Measurements from ENCODE around the gene PRR5L.

PRR5L gene

GRCh38 chr11:36447947-36448346 is 151.9 kb downstream of the PRR5L start:
- no peak overlapping the region for H3K4me3 Mint-ChIP-seq
- no peaks in the 10 kb centered on the region for H3K9me3 Mint-ChIP-seq
- peaks cover 64% of the 10 kb centered on the region for H3K36me3 Mint-ChIP-seq (ENCODE audit: insufficient read depth)
- H3K27ac Mint-ChIP-seq, result peak overlapping the region; percentile 83 to 92
- peaks cover 62 to 78% of the 10 kb centered on the region in 2 donors for H3K4me1 Mint-ChIP-seq (ENCODE audit: low read depth in 2 of 2)
- no peaks in the 10 kb centered on the region for H3K27me3 Mint-ChIP-seq
- DNase-seq (no peak), ATAC-seq (replicated peaks) (no peak)

GRCh38 chr11:36449561-36450096 is 153.5 kb downstream of the PRR5L start:
- H3K4me1 Mint-ChIP-seq (ENCODE audit: low read depth in 2 of 2), result peaks cover 68 to 77% of the 10 kb centered on the region in 2 donors
- no peaks in the 10 kb centered on the region for H3K9me3 Mint-ChIP-seq
- peaks cover 77% of the 10 kb centered on the region for H3K36me3 Mint-ChIP-seq (ENCODE audit: insufficient read depth)
- DNase-seq (no peak), ATAC-seq (replicated peaks) (no peak)
- peak overlapping the region; percentile 92 to 93 for H3K27ac Mint-ChIP-seq
- no peaks in the 10 kb centered on the region for H3K27me3 Mint-ChIP-seq
- peak overlapping the region; percentile 55 to 73 for H3K4me3 Mint-ChIP-seq

GRCh38 chr11:36450110-36450572 is 154.1 kb downstream of the PRR5L start:
- Mint-ChIP-seq H3K4me3 (peak overlapping the region; percentile 55 to 73), H3K27me3 (no peaks in the 10 kb centered on the region), H3K36me3 (ENCODE audit: insufficient read depth) (peaks cover 75% of the 10 kb centered on the region), H3K9me3 (no peaks in the 10 kb centered on the region), H3K27ac (peak overlapping the region; percentile 92 to 93), H3K4me1 (ENCODE audit: low read depth in 2 of 2) (peaks cover 71 to 75% of the 10 kb centered on the region in 2 donors)
- ATAC-seq (replicated peaks), result peak; percentile 23
- DNase-seq, result no peak

- no peak for DNase-seq
- Mint-ChIP-seq H3K36me3 (ENCODE audit: insufficient read depth) (peaks cover 74% of the 10 kb centered on the region), H3K27ac (peak overlapping the region; percentile 92 to 93), H3K27me3 (no peaks in the 10 kb centered on the region), H3K4me1 (ENCODE audit: low read depth in 2 of 2) (peaks cover 71 to 75% of the 10 kb centered on the region in 2 donors), H3K4me3 (peak overlapping the region; percentile 55 to 73), H3K9me3 (no peaks in the 10 kb centered on the region)
- no peak for ATAC-seq (replicated peaks)
Observed at GRCh38 chr11:36451045-36451444, 155.0 kb downstream of the PRR5L start.

GRCh38 chr11:36451681-36452080 is 155.6 kb downstream of the PRR5L start:
- H3K36me3 Mint-ChIP-seq (ENCODE audit: insufficient read depth), result peaks cover 72% of the 10 kb centered on the region

GRCh38 chr11:36452236-36452940 is 156.3 kb downstream of the PRR5L start:
- no peaks in the 10 kb centered on the region for H3K27me3 Mint-ChIP-seq
- H3K36me3 Mint-ChIP-seq (ENCODE audit: insufficient read depth), result peaks cover 74% of the 10 kb centered on the region
- H3K27ac Mint-ChIP-seq, result peak overlapping the region; percentile 92 to 93
- peaks cover 69 to 78% of the 10 kb centered on the region in 2 donors for H3K4me1 Mint-ChIP-seq (ENCODE audit: low read depth in 2 of 2)
- peak in 2 of 3 experiments; percentile 16 to 23 for DNase-seq
- ATAC-seq (replicated peaks), result peak; percentile 80
- no peaks in the 10 kb centered on the region for H3K9me3 Mint-ChIP-seq
- peak overlapping the region; percentile 55 to 72 for H3K4me3 Mint-ChIP-seq

More at GRCh38 chr11:36451681-36452080, 155.6 kb downstream of the PRR5L start:
- H3K4me1 Mint-ChIP-seq (ENCODE audit: low read depth in 2 of 2), result peaks cover 68 to 75% of the 10 kb centered on the region in 2 donors
- H3K4me3 Mint-ChIP-seq, result peak overlapping the region; percentile 55 to 72
- ATAC-seq (replicated peaks), result no peak
- no peak for DNase-seq
- peak overlapping the region; percentile 92 to 93 for H3K27ac Mint-ChIP-seq
- H3K27me3 Mint-ChIP-seq, result no peaks in the 10 kb centered on the region
- H3K9me3 Mint-ChIP-seq, result no peaks in the 10 kb centered on the region

- H3K9me3 Mint-ChIP-seq, result no peaks in the 10 kb centered on the region
- peak overlapping the region; percentile 55 to 72 for H3K4me3 Mint-ChIP-seq
- peak; percentile 63 for ATAC-seq (replicated peaks)
- H3K4me1 Mint-ChIP-seq (ENCODE audit: low read depth in 2 of 2), result peaks cover 68 to 79% of the 10 kb centered on the region in 2 donors
- H3K27ac Mint-ChIP-seq, result peak overlapping the region; percentile 92 to 93
- peaks cover 76% of the 10 kb centered on the region for H3K36me3 Mint-ChIP-seq (ENCODE audit: insufficient read depth)
- no peaks in the 10 kb centered on the region for H3K27me3 Mint-ChIP-seq
- no peak for DNase-seq
Observed at GRCh38 chr11:36452961-36453360, 156.9 kb downstream of the PRR5L start.

GRCh38 chr11:36453678-36454077 is 157.6 kb downstream of the PRR5L start:
- DNase-seq, result no peak
- peaks cover 67 to 75% of the 10 kb centered on the region in 2 donors for H3K4me1 Mint-ChIP-seq (ENCODE audit: low read depth in 2 of 2)
- H3K9me3 Mint-ChIP-seq, result no peaks in the 10 kb centered on the region
- peaks cover 71% of the 10 kb centered on the region for H3K36me3 Mint-ChIP-seq (ENCODE audit: insufficient read depth)
- peak overlapping the region in 1 of 2 donors; percentile 72 for H3K4me3 Mint-ChIP-seq
- ATAC-seq (replicated peaks), result no peak
- H3K27ac Mint-ChIP-seq, result peak overlapping the region; percentile 92 to 93
- H3K27me3 Mint-ChIP-seq, result no peaks in the 10 kb centered on the region

GRCh38 chr11:36454551-36454940 is 158.5 kb downstream of the PRR5L start:
- peaks cover 59 to 71% of the 10 kb centered on the region in 2 donors for H3K4me1 Mint-ChIP-seq (ENCODE audit: low read depth in 2 of 2)
- no peak overlapping the region for H3K27ac Mint-ChIP-seq
- H3K9me3 Mint-ChIP-seq, result no peaks in the 10 kb centered on the region
- peaks cover 69% of the 10 kb centered on the region for H3K36me3 Mint-ChIP-seq (ENCODE audit: insufficient read depth)
- DNase-seq (no peak), ATAC-seq (replicated peaks) (no peak)
- H3K4me3 Mint-ChIP-seq, result peak overlapping the region in 1 of 2 donors; percentile 22
- no peaks in the 10 kb centered on the region for H3K27me3 Mint-ChIP-seq

- Mint-ChIP-seq H3K36me3 (ENCODE audit: insufficient read depth) (peaks cover 70% of the 10 kb centered on the region), H3K4me1 (ENCODE audit: low read depth in 2 of 2) (peaks cover 54 to 67% of the 10 kb centered on the region in 2 donors), H3K4me3 (peak overlapping the region in 1 of 2 donors; percentile 13), H3K27ac (peak overlapping the region in 1 of 2 donors; percentile 74), H3K9me3 (no peaks in the 10 kb centered on the region), H3K27me3 (no peaks in the 10 kb centered on the region)
- DNase-seq (no peak), ATAC-seq (replicated peaks) (no peak)
Observed at GRCh38 chr11:36454941-36455631, 159.0 kb downstream of the PRR5L start.

GRCh38 chr11:36455658-36456111 is 159.6 kb downstream of the PRR5L start:
- H3K36me3 Mint-ChIP-seq (ENCODE audit: insufficient read depth), result peaks cover 75% of the 10 kb centered on the region
- no peaks in the 10 kb centered on the region for H3K27me3 Mint-ChIP-seq
- H3K9me3 Mint-ChIP-seq, result no peaks in the 10 kb centered on the region
- peak overlapping the region in 1 of 2 donors; percentile 74 for H3K27ac Mint-ChIP-seq
- peak overlapping the region in 1 of 2 donors; percentile 41 for H3K4me3 Mint-ChIP-seq
- ATAC-seq (replicated peaks) (no peak), DNase-seq (no peak)
- H3K4me1 Mint-ChIP-seq (ENCODE audit: low read depth in 2 of 2), result peaks cover 54 to 67% of the 10 kb centered on the region in 2 donors

- ATAC-seq (replicated peaks), result no peak
- H3K4me1 Mint-ChIP-seq (ENCODE audit: low read depth in 2 of 2), result peaks cover 55 to 66% of the 10 kb centered on the region in 2 donors
Observed at GRCh38 chr11:36456156-36456555, 160.1 kb downstream of the PRR5L start.

GRCh38 chr11:36458129-36458915 is 162.2 kb downstream of the PRR5L start:
- ATAC-seq (replicated peaks) (no peak), DNase-seq (no peak)
- Mint-ChIP-seq H3K9me3 (no peaks in the 10 kb centered on the region), H3K27me3 (no peaks in the 10 kb centered on the region), H3K27ac (peak overlapping the region; percentile 53 to 60), H3K36me3 (ENCODE audit: insufficient read depth) (peaks cover 78% of the 10 kb centered on the region), H3K4me3 (no peak overlapping the region), H3K4me1 (ENCODE audit: low read depth in 2 of 2) (peaks cover 38 to 49% of the 10 kb centered on the region in 2 donors)

More at GRCh38 chr11:36456156-36456555, 160.1 kb downstream of the PRR5L start:
- Mint-ChIP-seq H3K27ac (no peak overlapping the region), H3K9me3 (no peaks in the 10 kb centered on the region), H3K4me3 (no peak overlapping the region), H3K36me3 (ENCODE audit: insufficient read depth) (peaks cover 75% of the 10 kb centered on the region), H3K27me3 (no peaks in the 10 kb centered on the region)
- no peak for DNase-seq

Data from effector memory CD8-positive, alpha-beta T cell (primary cell).